ENCODE measurements around the gene ZCRB1. TPM values are rescaled to one million over a fixed set of nuclear protein-coding genes. Genes with fewer than 3 reads are reported as not detected.

Gene ZCRB1
- total and polyA plus RNA-seq, 2 of the 4 experiments (the other 2 are of a cell fraction): 19.7 to 28.1 TPM

DNA sequence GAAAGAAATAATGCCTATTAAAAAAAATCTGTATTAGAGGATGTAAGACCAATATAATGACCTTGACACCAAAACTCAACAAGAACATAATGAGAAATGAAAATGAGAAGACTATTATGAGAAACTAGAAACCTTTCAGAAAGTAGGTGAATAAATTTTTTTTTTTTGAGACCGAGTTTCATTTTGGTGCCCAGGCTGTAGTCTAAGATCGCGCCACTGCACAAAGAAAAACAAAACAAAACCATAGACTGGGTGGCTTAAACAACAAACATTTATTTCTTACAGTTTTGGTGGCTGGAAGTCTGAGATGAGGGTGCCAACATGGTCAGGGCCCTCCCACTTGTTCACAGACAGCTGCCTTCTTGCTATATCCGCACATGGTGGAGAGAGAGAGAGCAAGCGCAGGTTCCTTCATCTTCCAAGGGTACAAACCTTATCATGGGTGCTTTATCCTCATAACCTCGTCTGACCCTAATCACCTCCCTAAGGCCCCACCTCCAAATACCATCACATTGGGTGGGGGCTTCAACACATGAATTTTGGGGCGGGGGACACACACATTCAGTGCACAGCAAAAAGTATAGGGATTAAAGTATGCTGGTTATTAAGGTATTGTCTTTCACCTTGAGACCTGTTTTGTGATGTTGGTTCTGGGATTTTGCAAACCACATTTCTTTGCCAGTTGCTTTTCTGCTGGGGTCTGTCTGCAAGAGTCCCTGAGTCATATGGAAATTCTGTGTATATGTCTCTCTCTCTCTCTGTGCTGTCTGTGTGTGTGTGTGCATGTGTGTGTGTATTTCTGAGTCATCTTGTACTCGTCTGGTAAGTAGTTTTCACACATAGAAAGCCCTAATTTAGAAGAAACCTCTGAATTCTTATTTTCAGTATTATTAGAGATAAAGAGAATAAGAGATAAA lies 26.2 kb downstream of the ZCRB1 start:
- Histone ChIP-seq H2AFZ (replicated peaks; ENCODE audit: low read length, poor library complexity) (no peak overlapping the region), H3K9ac (ENCODE audit: low read depth, low read length) (no peak overlapping the region), H2BK120ac (ENCODE audit: low read depth, low read length) (no peak overlapping the region), H2BK20ac (ENCODE audit: low read depth, low read length) (no peak overlapping the region), H2AK5ac (ENCODE audit: low read depth, low read length) (no peak overlapping the region), H3K18ac (ENCODE audit: low read depth, low read length) (no peak overlapping the region), H3K14ac (replicated peaks; ENCODE audit: low read depth, low read length) (no peak overlapping the region), H3K79me1 (ENCODE audit: low read depth in 1 of 2, low read length in 2 of 2) (no peaks in the 10 kb centered on the region), H3K36me3 (ENCODE audit: control insufficient read depth, insufficient read depth, low read length) (no peaks in the 10 kb centered on the region), H3K56ac (ENCODE audit: extremely low read depth, insufficient read depth, low read length) (no peak overlapping the region), H3K9me3 (ENCODE audit: control insufficient read depth, insufficient read depth, low read length) (0 out of 2 replicates have a peak, but pooled peaks cover 2% of the 10 kb centered on the region), H3K27me3 (ENCODE audit: control insufficient read depth, insufficient read depth, low read length) (no peaks in the 10 kb centered on the region), H3K4me1 (ENCODE audit: control insufficient read depth, insufficient read depth, low read length) (no peaks in the 10 kb centered on the region), H4K20me1 (ENCODE audit: insufficient read depth, low read length) (no peaks in the 10 kb centered on the region), H3K4me2 (ENCODE audit: low read depth, low read length) (no peak overlapping the region), H3K4me3 (ENCODE audit: insufficient read depth, low read depth, low read length) (no peak overlapping the region), H3K27ac (ENCODE audit: insufficient read depth, low read length) (no peak overlapping the region), H2AK9ac (replicated peaks; ENCODE audit: low read depth, low read length, poor library complexity) (no peak overlapping the region), H4K5ac (ENCODE audit: low read depth, low read length) (no peak overlapping the region), H3K4ac (ENCODE audit: low read depth, low read length) (no peak overlapping the region), H3K23ac (ENCODE audit: low read depth, low read length) (no peak overlapping the region), H2BK15ac (ENCODE audit: low read depth, low read length) (no peak overlapping the region), H4K8ac (ENCODE audit: low read depth in 2 of 2, low read length in 2 of 2) (no peak overlapping the region), H2BK5ac (ENCODE audit: low read depth, low read length, poor library complexity, severe bottlenecking) (no peak overlapping the region), H3K9me1 (ENCODE audit: insufficient read depth, low read length) (no peaks in the 10 kb centered on the region), H4K91ac (ENCODE audit: insufficient read depth, low read depth, low read length) (no peak overlapping the region)
- ATAC-seq (ENCODE audit: low read depth) (peak; percentile 40; the same call in 1 of the 2 replicates), DNase-seq (peak; percentile 80)
- in situ Hi-C loops (cut with MboI; ENCODE audit: low sequenced_read_pairs) (no loop called here), intact Hi-C loops (cut with micrococcal nuclease) (no loop called here), dilution Hi-C loops (cut with HindIII; ENCODE audit: low sequenced_read_pairs, unreplicated experiment) (no loop called here)
- TF ChIP-seq MXI1 (IDR thresholded peaks at IDR 0.05; ENCODE audit: borderline replicate concordance, low read depth, low read length) (no peak), FOS (IDR thresholded peaks at IDR 0.05; ENCODE audit: low read depth, low read length) (peak; percentile 79), CEBPB (IDR thresholded peaks at IDR 0.05; ENCODE audit: low read depth, low read length) (no peak), RAD21 (IDR thresholded peaks at IDR 0.05; ENCODE audit: low read length) (no peak), SMC3 (IDR thresholded peaks at IDR 0.05; ENCODE audit: low read depth, low read length) (no peak), NFE2L2 (IDR thresholded peaks at IDR 0.05; ENCODE audit: low read depth, low read length) (no peak)
- TF ChIP-seq, protein P1, sequence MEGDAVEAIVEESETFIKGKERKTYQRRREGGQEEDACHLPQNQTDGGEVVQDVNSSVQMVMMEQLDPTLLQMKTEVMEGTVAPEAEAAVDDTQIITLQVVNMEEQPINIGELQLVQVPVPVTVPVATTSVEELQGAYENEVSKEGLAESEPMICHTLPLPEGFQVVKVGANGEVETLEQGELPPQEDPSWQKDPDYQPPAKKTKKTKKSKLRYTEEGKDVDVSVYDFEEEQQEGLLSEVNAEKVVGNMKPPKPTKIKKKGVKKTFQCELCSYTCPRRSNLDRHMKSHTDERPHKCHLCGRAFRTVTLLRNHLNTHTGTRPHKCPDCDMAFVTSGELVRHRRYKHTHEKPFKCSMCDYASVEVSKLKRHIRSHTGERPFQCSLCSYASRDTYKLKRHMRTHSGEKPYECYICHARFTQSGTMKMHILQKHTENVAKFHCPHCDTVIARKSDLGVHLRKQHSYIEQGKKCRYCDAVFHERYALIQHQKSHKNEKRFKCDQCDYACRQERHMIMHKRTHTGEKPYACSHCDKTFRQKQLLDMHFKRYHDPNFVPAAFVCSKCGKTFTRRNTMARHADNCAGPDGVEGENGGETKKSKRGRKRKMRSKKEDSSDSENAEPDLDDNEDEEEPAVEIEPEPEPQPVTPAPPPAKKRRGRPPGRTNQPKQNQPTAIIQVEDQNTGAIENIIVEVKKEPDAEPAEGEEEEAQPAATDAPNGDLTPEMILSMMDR (conservative IDR thresholded peaks at IDR 0.05; ENCODE audit: low read depth, low read length): no peak
- CTCF ChIA-PET: interaction anchor here (0.6 kb wide), 1 partner anchor 15 kb away, joined by 3 read pairs; no protein-coding TSS in a partner anchor
- no CpG with 5 or more reads among the region's 8 CpGs for WGBS, 2 experiments (ENCODE audit: extremely low coverage in 2 of 2, insufficient read length in 1 of 2)
- POLR2A ChIA-PET (ENCODE audit: unreplicated experiment): interaction anchor here (0.6 kb wide), 1 partner anchor 131 kb away, joined by 16 read pairs; no protein-coding TSS in a partner anchor
- no TSS peak for BruUV-seq (replicated peaks)

All from IMR-90 (cell line).